Tibial nerve (tissue), 4 donors: ENCODE results near the gene EEF1AKMT3. TPM values are rescaled to one million over a fixed set of nuclear protein-coding genes. Genes with fewer than 3 reads are reported as not detected.

Source experiments
- DNase-seq, 2 donors: peaks; one replicate each; pipeline ENCODE4 v3.0.0-alpha.2; 2019; ENCODE audit warnings: low spot score in 2 of 2
- H3K27ac ChIP-seq, 4 donors: fragments of 200-600 bp; sonication (generic) in 3 of 4; one replicate each; pipeline ENCODE4 v1.5.1; 2017 to 2019; ENCODE audit warnings: mild to moderate bottlenecking in 1 of 4
- H3K27me3 ChIP-seq, 2 donors: fragments of 200-600 bp; sonication (generic) in 1 of 2; one replicate each; pipeline versions ENCODE4 v1.5.1 to v1.6.0; 2017 to 2019
- H3K36me3 ChIP-seq, 3 donors: fragments of 200-600 bp; sonication (generic); one replicate each; pipeline ENCODE4 v1.5.1; 2018 to 2019
- H3K4me1 ChIP-seq, 4 donors: fragments of 200-600 bp; sonication (generic) in 3 of 4; one replicate each; pipeline ENCODE4 v1.5.1; 2017 to 2019
- H3K4me3 ChIP-seq, 4 donors: fragments of 200-600 bp; sonication (generic) in 3 of 4; one replicate each; pipeline ENCODE4 v1.5.1; 2017 to 2019; ENCODE audit warnings: mild to moderate bottlenecking in 1 of 4, moderate library complexity in 1 of 4
- H3K9me3 ChIP-seq, 4 donors: fragments of 200-600 bp; sonication (generic) in 3 of 4; one replicate each; pipeline ENCODE4 v1.5.1; 2017 to 2019
- CTCF ChIP-seq, 5 experiments: fragments of 200-600 bp in 3 of 5; fragments of 450-650 bp in 2 of 5; sonication (generic) in 3 of 5; IDR thresholded peaks; one replicate each; pipeline ENCODE4 v1.5.1; 2016 to 2019; ENCODE audit warnings: antibody characterized with exemption in 5 of 5, mild to moderate bottlenecking in 3 of 5, moderate library complexity in 2 of 5
- EP300 ChIP-seq, 2 donors: sonication (generic); formaldehyde crosslinking; IDR thresholded peaks; one replicate each; pipeline ENCODE4 v1.6.1; 2017; ENCODE audit warnings: antibody characterized with exemption in 2 of 2, mild to moderate bottlenecking in 1 of 2
- POLR2A ChIP-seq, 2 donors: fragments of 450-650 bp; IDR thresholded peaks; one replicate each; pipeline ENCODE4 v1.6.1; 2017; ENCODE audit warnings: antibody characterized with exemption in 2 of 2, mild to moderate bottlenecking in 2 of 2, moderate library complexity in 2 of 2
- WGBS, 2 donors: methylation state at CpG; one replicate each; pipeline ENCODE4 v1.1.5; 2018; 5-methylcytosine and 5-hydroxymethylcytosine counted together
- total RNA-seq, 4 donors: library from RNA; depleted of rRNA; stranded (reverse); fragments of >200 nt; gene quantifications; one replicate each; pipeline ENCODE4 v1.1.0, GENCODE V29; 2016

Gene EEF1AKMT3
- total RNA-seq, 4 donors from 2014 or later, result 8.0 to 16.3 (median 9.6) TPM

GRCh38 chr12:57751788-57752667 is 20.4 kb upstream of the EEF1AKMT3 start, which contains the start of gene CDK4:
Gene CDK4, minus strand, starts transcription at chr12:57752310. Its CDS starts 593 bp downstream, at chr12:57751717.
- H3K27me3 ChIP-seq, result no peaks in the 10 kb centered on the region
- H3K36me3 ChIP-seq, result peaks cover 0 to 43% (median 4%) of the 10 kb centered on the region in 3 donors
- DNase-seq, result peak; percentile 98 to 99
- H3K27ac ChIP-seq, result peak within 1 kb of the TSS; percentile 83 to 96 (median 84)
- no peaks in the 10 kb centered on the region for H3K9me3 ChIP-seq
- peak within 1 kb of the TSS; percentile 68 to 89 (median 78) for H3K4me3 ChIP-seq
- TF ChIP-seq POLR2A (IDR thresholded peaks at IDR 0.05), result peak; percentile 67 to 86
- peak in 2 of 5 experiments; percentile 4 to 45 for TF ChIP-seq CTCF (IDR thresholded peaks at IDR 0.05)
- peak; percentile 93 to 99 for TF ChIP-seq EP300 (IDR thresholded peaks at IDR 0.05)
- WGBS, 2 donors, result 1% methylated on average over 25 to 38 of the region's 58 CpGs
- H3K4me1 ChIP-seq, result peaks cover 0 to 51% (median 20%) of the 10 kb centered on the region in 4 donors

GRCh38 chr12:57752668-57753000 is 19.8 kb upstream of the EEF1AKMT3 start:
- H3K9me3 ChIP-seq, result no peaks in the 10 kb centered on the region
- no peak for DNase-seq
- peak overlapping the region; percentile 83 to 96 (median 84) for H3K27ac ChIP-seq
- no peaks in the 10 kb centered on the region for H3K27me3 ChIP-seq
- peak overlapping the region in 3 of 4 donors; percentile 18 to 89 (median 85) for H3K4me3 ChIP-seq
- 1 to 3% methylated on average over 5 of the region's 5 CpGs for WGBS, 2 donors
- H3K36me3 ChIP-seq, result peaks cover 0 to 43% (median 7%) of the 10 kb centered on the region in 3 donors
- TF ChIP-seq EP300 (IDR thresholded peaks at IDR 0.05) (no peak), CTCF (IDR thresholded peaks at IDR 0.05) (no peak), POLR2A (IDR thresholded peaks at IDR 0.05) (no peak)
- H3K4me1 ChIP-seq, result peaks cover 0 to 52% (median 20%) of the 10 kb centered on the region in 4 donors

- H3K36me3 ChIP-seq, result peaks cover 0 to 43% (median 9%) of the 10 kb centered on the region in 3 donors
- 17 to 25% methylated on average over 1 of the region's 1 CpG for WGBS, 2 donors
- H3K27ac ChIP-seq, result peak overlapping the region in 2 of 4 donors; percentile 58 to 96
- DNase-seq, result no peak
- no peaks in the 10 kb centered on the region for H3K9me3 ChIP-seq
- TF ChIP-seq CTCF (IDR thresholded peaks at IDR 0.05), result no peak
- TF ChIP-seq POLR2A (IDR thresholded peaks at IDR 0.05), result no peak
- TF ChIP-seq EP300 (IDR thresholded peaks at IDR 0.05), result no peak
- no peak overlapping the region for H3K4me3 ChIP-seq
- no peaks in the 10 kb centered on the region for H3K27me3 ChIP-seq
- H3K4me1 ChIP-seq, result peaks cover 0 to 52% (median 20%) of the 10 kb centered on the region in 4 donors
These were observed 18.6 kb upstream of the EEF1AKMT3 start for GRCh38 chr12:57753756-57754337.

DNA sequence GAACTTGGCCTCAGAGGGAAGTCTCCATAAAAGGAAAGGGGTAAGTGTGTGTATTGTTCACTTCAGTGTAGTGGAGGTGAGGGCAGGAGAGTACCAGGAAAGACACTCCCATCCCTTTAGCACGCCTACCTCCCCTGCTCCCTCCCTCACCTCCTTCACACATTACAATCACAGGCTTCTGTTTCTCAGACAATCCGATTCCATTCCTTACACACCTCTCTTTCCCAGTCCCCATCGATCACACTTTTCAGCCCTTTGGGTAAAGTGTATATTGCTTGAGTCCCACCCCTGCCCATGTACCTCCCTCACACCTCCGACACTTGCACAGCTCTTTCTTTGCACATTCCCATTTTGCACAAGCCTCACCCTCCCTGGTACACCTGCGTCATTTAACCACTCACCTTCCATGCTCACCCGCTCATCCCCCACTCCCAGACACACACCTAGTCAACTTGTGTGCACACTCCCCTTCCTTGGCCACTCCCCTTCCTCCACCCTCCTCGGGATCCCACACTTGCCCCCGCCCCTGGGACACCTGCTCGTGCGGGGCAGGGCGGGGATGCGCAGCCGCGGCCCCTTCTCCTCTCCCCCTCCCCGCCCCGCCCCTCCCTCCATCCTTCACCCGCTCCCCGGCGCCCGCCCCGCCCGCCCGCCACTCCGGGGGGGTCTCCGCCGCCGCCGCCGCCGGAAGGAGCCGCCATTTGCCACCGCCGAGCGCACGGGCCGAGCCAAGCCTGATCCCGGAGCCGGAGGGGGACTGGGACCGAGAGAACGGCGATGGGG is 17.8 kb upstream of the EEF1AKMT3 start, which contains the start of gene MARCHF9:
Gene MARCHF9 (plus strand): TSS at position 693 of the 783 bp plus-strand sequence. CDS start 426 bp downstream, outside the sequence.
- 2 to 3% methylated on average over 20 to 21 of the region's 41 CpGs for WGBS, 2 donors
- Histone ChIP-seq H3K27ac (peak within 1 kb of the TSS; percentile 37 to 86 (median 70)), H3K9me3 (no peaks in the 10 kb centered on the region)

More for the DNA sequence above, 17.8 kb upstream of the EEF1AKMT3 start, which contains the start of gene MARCHF9:
- Histone ChIP-seq H3K27me3 (no peaks in the 10 kb centered on the region), H3K36me3 (peaks cover 0 to 41% (median 6%) of the 10 kb centered on the region in 3 donors), H3K4me3 (peak within 1 kb of the TSS; percentile 57 to 90 (median 70)), H3K4me1 (peaks cover 0 to 52% (median 20%) of the 10 kb centered on the region in 4 donors)
- no peak for DNase-seq
- no peak for TF ChIP-seq EP300 (IDR thresholded peaks at IDR 0.05)
- no peak for TF ChIP-seq CTCF (IDR thresholded peaks at IDR 0.05)
- no peak for TF ChIP-seq POLR2A (IDR thresholded peaks at IDR 0.05)
